Muscle layer of colon (tissue), 2 donors: ENCODE measurements around the gene ADPRS.
A peak's percentile ranks its signal among the peaks of the same experiment; 100 is the strongest.

ENCODE experiments used
- H3K27ac ChIP-seq: one replicate; pipeline ENCODE4 v1.7.0; 2013; ENCODE audit warnings: low read depth, mild to moderate bottlenecking, low read length, moderate library complexity
- H3K27me3 ChIP-seq, 2 donors: one replicate each; pipeline ENCODE4 v1.7.0; 2013; ENCODE audit warnings: low read length in 2 of 2, mild to moderate bottlenecking in 2 of 2; ENCODE audit not compliant: insufficient read depth in 2 of 2, control insufficient read depth in 1 of 2
- H3K36me3 ChIP-seq: one replicate; pipeline ENCODE4 v1.7.0; 2013; ENCODE audit warnings: mild to moderate bottlenecking, low read length; ENCODE audit not compliant: insufficient read depth
- H3K4me1 ChIP-seq: one replicate; pipeline ENCODE4 v1.7.0; 2013; ENCODE audit warnings: mild to moderate bottlenecking, low read length; ENCODE audit not compliant: insufficient read depth
- H3K4me3 ChIP-seq, 2 donors: one replicate each; pipeline ENCODE4 v1.7.0; 2013; ENCODE audit warnings: low read length in 2 of 2, low read depth in 1 of 2, mild to moderate bottlenecking in 1 of 2, moderate library complexity in 1 of 2
- H3K9ac ChIP-seq: one replicate; pipeline ENCODE4 v1.7.0; 2013; ENCODE audit warnings: low read length
- H3K9me3 ChIP-seq: one replicate; pipeline ENCODE4 v1.7.0; 2013; ENCODE audit warnings: mild to moderate bottlenecking, low read length
- donor health status: abdominal sarcoma.
- donor health status: Adenocarcinoma of cecum.

The ADPRS gene

DNA sequence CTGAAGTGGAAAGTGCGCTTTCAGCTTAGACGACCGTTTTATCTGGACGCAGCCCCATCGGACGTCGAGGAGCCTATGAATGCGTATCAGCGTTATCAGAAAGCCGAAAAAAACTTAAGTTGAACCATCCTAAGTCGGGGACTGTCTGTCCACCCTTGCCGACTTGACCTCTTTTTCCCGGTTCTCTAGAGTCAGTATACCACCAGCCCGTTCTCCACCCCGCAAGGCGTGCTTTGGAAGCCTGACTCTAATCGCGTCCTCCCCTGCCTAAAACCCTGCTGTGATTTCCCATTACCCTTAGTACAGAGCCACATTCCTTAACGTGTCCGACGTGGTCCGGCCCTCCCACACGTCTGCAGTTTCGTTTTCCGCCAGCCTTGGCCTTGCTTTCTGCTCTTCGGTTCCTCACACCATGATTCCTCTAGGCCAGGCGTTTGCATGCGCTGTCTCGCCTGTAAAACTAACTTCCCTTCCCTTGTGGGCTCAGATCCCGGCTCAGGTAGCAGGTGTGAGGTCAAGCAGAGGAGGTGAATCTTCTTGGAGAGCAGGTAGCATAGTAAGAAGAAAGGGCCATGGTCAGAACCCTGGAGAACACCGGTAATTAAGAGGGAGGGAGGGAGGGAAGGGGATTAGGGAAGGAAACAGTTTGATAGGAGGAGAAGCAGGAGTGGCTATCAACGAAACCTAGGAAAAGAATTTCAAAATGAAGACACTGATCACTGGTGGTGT is 865 bp downstream of the ADPRS start:
- Histone ChIP-seq H3K36me3 (peaks cover 38% of the 10 kb centered on the region), H3K4me1 (peaks cover 27% of the 10 kb centered on the region), H3K27me3 (peaks cover 0 to 5% of the 10 kb centered on the region in 2 donors), H3K27ac (peak overlapping the region; percentile 87), H3K9ac (peak overlapping the region; percentile 57), H3K9me3 (no peaks in the 10 kb centered on the region), H3K4me3 (peak overlapping the region; percentile 86 to 100)

DNA sequence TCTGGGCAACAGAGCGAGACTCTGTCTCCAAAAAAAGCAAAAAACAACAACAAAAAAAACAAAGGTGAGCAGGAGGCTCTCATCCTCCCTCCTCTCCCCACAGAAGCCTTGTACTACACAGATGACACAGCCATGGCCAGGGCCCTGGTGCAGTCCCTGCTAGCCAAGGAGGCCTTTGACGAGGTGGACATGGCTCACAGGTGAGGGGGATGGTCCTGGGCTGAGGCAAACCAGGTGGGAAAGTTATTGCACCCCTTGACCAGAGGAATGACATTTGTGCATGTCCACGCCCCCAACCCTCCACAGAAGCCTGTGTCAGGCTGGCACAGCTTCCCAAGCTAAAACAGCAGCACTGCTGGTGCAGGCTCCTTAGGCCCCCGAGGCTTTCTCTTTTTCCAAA is 2.4 kb downstream of the ADPRS start:
- Histone ChIP-seq H3K4me3 (no peak overlapping the region), H3K4me1 (peaks cover 26% of the 10 kb centered on the region), H3K27ac (no peak overlapping the region), H3K9me3 (no peaks in the 10 kb centered on the region), H3K9ac (no peak overlapping the region), H3K36me3 (peaks cover 46% of the 10 kb centered on the region), H3K27me3 (no peaks in the 10 kb centered on the region)

DNA sequence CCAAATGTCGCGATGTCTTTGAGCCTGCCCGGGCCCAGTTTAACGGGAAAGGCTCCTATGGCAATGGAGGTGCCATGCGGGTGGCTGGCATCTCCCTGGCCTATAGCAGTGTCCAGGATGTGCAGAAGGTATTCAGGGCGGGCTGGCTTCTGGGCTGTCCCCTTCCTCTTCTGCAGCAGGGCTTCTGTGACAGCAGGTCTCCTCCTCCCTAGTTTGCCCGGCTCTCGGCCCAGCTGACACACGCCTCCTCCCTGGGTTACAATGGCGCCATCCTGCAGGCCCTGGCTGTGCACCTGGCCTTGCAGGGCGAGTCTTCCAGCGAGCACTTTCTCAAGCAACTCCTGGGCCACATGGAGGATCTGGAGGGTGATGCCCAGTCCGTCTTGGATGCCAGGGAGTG is 3.0 kb downstream of the ADPRS start:
- H3K4me1 ChIP-seq = peaks cover 26% of the 10 kb centered on the region
- H3K9ac ChIP-seq = no peak overlapping the region
- H3K4me3 ChIP-seq = no peak overlapping the region
- H3K36me3 ChIP-seq = peaks cover 46% of the 10 kb centered on the region
- no peaks in the 10 kb centered on the region for H3K27me3 ChIP-seq
- no peak overlapping the region for H3K27ac ChIP-seq
- H3K9me3 ChIP-seq = no peaks in the 10 kb centered on the region

DNA sequence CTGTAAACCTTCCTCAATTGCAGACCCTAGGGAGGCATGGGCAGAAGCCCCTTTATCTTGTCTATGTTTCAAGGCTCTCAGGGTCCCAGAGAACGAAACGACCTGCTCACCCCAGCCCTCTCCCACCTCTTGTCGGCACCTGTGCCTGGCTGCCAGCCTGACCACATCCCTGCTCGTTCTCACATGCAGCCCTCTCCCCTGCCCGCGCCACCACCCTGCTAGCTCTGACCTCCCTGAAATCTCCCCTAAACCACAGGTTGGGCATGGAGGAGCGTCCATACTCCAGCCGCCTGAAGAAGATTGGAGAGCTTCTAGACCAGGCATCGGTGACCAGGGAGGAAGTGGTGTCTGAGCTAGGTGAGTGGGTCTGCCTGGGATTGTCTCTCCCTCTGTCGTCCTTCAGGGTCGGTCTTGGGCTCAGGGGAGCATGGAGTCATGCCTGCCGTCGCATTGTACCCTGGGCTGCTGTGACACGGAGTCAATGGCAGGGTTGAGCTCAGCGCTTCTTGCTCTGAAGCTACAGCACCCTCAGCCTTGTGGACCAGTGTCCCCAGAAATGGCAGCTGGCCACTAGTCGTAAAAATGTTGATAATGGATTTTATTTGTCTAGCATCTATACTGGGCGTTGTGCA is 3.6 kb downstream of the ADPRS start:
- H3K36me3 ChIP-seq = peaks cover 46% of the 10 kb centered on the region
- no peaks in the 10 kb centered on the region for H3K27me3 ChIP-seq
- no peak overlapping the region for H3K27ac ChIP-seq
- H3K9ac ChIP-seq = no peak overlapping the region
- H3K4me3 ChIP-seq = no peak overlapping the region
- no peaks in the 10 kb centered on the region for H3K9me3 ChIP-seq
- H3K4me1 ChIP-seq = peaks cover 26% of the 10 kb centered on the region

DNA sequence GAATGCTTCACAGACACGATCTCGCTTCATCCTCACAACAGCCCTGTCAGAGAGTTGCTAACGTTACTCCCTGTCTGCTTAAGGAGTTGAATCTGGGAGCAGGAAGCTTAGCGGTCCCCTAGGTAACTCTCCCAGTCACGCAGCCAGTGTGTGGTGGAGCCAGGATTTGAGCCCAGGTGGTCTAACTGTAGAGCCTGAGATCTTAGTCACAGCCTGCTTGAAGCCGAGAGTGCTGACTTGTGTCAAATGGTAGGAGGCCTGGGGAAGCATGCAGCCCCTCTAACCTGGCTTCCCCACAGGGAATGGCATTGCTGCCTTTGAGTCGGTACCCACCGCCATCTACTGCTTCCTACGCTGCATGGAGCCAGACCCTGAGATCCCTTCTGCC is 4.1 kb downstream of the ADPRS start:
- Histone ChIP-seq H3K36me3 (peaks cover 46% of the 10 kb centered on the region), H3K9me3 (no peaks in the 10 kb centered on the region), H3K4me3 (no peak overlapping the region), H3K4me1 (peaks cover 26% of the 10 kb centered on the region), H3K27ac (no peak overlapping the region), H3K27me3 (no peaks in the 10 kb centered on the region), H3K9ac (no peak overlapping the region)

DNA sequence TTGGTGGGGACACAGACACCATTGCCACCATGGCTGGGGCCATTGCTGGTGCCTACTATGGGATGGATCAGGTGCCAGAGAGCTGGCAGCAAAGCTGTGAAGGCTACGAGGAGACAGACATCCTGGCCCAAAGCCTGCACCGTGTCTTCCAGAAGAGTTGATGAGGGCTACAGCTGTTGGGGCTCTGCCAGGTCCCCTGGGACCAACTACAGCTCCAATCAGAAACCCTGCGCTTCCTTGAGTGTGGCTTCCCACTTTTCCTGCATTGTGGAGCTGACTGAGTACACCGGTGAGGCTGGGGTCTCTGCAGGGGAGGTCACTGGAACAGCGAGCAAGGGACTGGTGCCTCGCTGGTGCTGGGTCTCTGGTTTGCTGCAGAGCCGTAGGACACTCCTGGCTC is 4.5 kb downstream of the ADPRS start:
- Histone ChIP-seq H3K27me3 (no peaks in the 10 kb centered on the region), H3K4me1 (peaks cover 25% of the 10 kb centered on the region), H3K9ac (no peak overlapping the region), H3K27ac (no peak overlapping the region), H3K36me3 (peaks cover 46% of the 10 kb centered on the region), H3K9me3 (no peaks in the 10 kb centered on the region), H3K4me3 (no peak overlapping the region)

- Histone ChIP-seq H3K27ac (no peak overlapping the region), H3K27me3 (no peaks in the 10 kb centered on the region), H3K9ac (no peak overlapping the region), H3K36me3 (peaks cover 46% of the 10 kb centered on the region), H3K4me3 (no peak overlapping the region), H3K4me1 (peaks cover 22% of the 10 kb centered on the region), H3K9me3 (no peaks in the 10 kb centered on the region)
Measured at GRCh38 chr1:36093929-36094328, 5.2 kb downstream of the ADPRS start.

DNA sequence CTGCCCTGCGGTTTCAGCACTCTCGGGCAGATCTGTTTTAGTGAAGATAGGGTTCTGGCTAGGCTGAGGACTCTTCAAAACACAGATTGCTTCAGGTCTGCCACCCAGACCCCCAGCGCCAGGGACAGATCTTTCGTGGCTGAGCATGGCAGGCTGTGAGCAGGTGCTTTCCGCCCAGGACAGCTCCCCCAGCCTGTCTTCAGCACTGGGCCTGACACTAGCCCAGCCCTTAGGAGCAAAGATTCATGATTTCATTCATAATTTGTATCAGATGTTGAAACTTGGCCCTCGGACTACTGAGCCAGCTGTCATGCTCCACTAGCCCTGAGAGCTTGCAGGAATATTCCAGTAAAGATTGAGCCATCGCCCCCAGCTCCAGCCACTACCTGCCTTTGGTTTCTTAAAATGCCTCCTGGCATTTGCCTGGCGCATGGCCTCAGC is 5.9 kb downstream of the ADPRS start:
- Histone ChIP-seq H3K27ac (no peak overlapping the region), H3K4me1 (peaks cover 19% of the 10 kb centered on the region), H3K4me3 (no peak overlapping the region), H3K27me3 (no peaks in the 10 kb centered on the region), H3K9me3 (no peaks in the 10 kb centered on the region), H3K9ac (no peak overlapping the region), H3K36me3 (peaks cover 46% of the 10 kb centered on the region)

GRCh38 chr1:36095760-36096405 is 7.2 kb downstream of the ADPRS start:
- Histone ChIP-seq H3K4me3 (no peak overlapping the region), H3K9me3 (no peaks in the 10 kb centered on the region), H3K27me3 (no peaks in the 10 kb centered on the region), H3K27ac (no peak overlapping the region), H3K9ac (no peak overlapping the region), H3K36me3 (peaks cover 45% of the 10 kb centered on the region), H3K4me1 (peaks cover 11% of the 10 kb centered on the region)

DNA sequence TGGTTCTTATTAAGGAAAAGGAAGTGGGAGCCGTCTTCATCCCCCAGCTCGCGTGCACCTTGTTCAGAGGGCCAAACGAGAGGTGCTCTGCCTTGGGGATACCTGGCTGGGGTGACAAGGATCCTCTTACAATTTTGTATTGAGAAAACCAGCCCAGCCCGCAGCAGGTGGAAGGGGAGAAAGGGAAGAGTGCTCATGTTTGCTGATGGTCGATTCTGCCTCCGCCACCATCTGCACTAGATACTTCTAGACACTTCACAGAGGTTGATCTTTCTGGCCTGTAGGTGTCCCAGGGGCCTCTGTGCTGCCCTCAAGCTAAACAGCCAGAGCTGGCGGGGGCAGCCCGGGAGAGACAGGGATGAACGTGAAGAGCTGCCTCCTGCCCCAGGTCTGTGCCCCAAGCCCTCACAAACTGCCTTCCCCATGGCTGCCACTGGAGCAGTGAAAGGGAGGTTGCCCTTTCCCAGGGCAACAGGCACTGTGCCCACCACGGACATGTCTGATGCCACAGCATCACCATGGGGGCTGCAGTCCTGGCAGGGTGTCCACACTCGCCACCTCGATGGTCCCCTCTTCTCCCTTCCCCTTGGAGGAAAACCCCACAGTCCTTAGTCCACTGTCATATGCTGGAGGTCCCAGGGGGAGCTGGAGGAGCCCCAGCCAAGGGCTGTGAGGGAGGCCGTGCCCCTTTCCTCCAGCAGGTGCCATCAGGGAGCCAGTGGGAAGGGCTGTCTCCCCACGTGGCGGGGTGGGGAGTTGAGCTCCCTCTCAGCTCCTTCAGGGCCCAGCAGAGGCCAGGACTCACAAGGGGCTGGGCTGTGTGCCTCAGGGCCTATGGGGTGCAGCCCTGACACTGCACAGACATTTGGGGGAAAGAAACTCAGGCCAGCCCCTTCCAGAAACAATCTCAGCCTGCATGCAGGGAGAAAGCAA is 8.1 kb downstream of the ADPRS start:
- no peak overlapping the region for H3K27ac ChIP-seq
- no peak overlapping the region for H3K9ac ChIP-seq
- H3K27me3 ChIP-seq = no peaks in the 10 kb centered on the region
- peaks cover 36% of the 10 kb centered on the region for H3K36me3 ChIP-seq
- no peak overlapping the region for H3K4me3 ChIP-seq
- H3K4me1 ChIP-seq = peaks cover 11% of the 10 kb centered on the region
- H3K9me3 ChIP-seq = no peaks in the 10 kb centered on the region
